Panc1 (cell line): ENCODE measurements around the gene TBP. TPM values are rescaled to one million over a fixed set of nuclear protein-coding genes. Genes with fewer than 3 reads are reported as not detected.

Experiments used
- ATAC-seq: fragments of 200-7000 bp; cut with Tn5 transposase; 2 replicates; pipeline ENCODE4 v1.9.1; 2020; ENCODE audit warnings: mild to moderate bottlenecking, moderate library complexity
- BruUV-seq: library from RNA; stranded (reverse); fragments of 400-500 nt; replicated peaks from 2 replicates; lab custom pipeline; 2021; lab: Mats Ljungman, UMichigan
- CTCF ChIA-PET: fragments of 300-600 bp; sonication (Branson Sonifier 250); formaldehyde crosslinking; loops from one replicate; lab custom pipeline; 2022; ENCODE audit warnings: antibody characterized with exemption; lab: Charles Lee
- POLR2A ChIA-PET: fragments of 300-600 bp; sonication (Branson Sonifier 250); formaldehyde crosslinking; loops from one replicate; lab custom pipeline; 2022; ENCODE audit warnings: antibody characterized with exemption; lab: Charles Lee
- DNase-seq: peaks from one replicate; pipeline ENCODE4 v3.0.0-alpha.2; 2010; ENCODE audit warnings: low read depth, low spot score
- H3K27ac ChIP-seq: 2 replicates; pipeline ENCODE4 v1.5.1; 2011; ENCODE audit warnings: mild to moderate bottlenecking, low read length, inconsistent platforms
- H3K27me3 ChIP-seq: fragments of 200-500 bp; sonication (Bioruptor generic); 2 replicates; pipeline ENCODE4 v1.6.0; 2014; ENCODE audit warnings: low read length, inconsistent platforms; ENCODE audit not compliant: control insufficient read depth, insufficient read depth
- H3K36me3 ChIP-seq: fragments of 200-500 bp; sonication (Bioruptor generic); 2 replicates; pipeline ENCODE4 v1.5.1; 2014; ENCODE audit warnings: inconsistent platforms, mild to moderate bottlenecking, low read length, moderate library complexity; ENCODE audit not compliant: control insufficient read depth, insufficient read depth
- H3K4me1 ChIP-seq: 2 replicates; pipeline ENCODE4 v1.5.1; 2011; ENCODE audit warnings: inconsistent platforms, mild to moderate bottlenecking, low read length, moderate library complexity; ENCODE audit not compliant: control insufficient read depth, insufficient read depth
- H3K4me3 ChIP-seq, 2 experiments: 2 replicates each; pipeline ENCODE4 v1.5.1; 2011 to 2012; ENCODE audit warnings: low read depth in 2 of 2, low read length in 2 of 2, mild to moderate bottlenecking in 2 of 2, inconsistent platforms in 1 of 2, moderate library complexity in 1 of 2
- H3K9me3 ChIP-seq: fragments of 200-500 bp; sonication (Bioruptor generic); 2 replicates; pipeline ENCODE4 v1.5.1; 2014; ENCODE audit warnings: low read depth, mild to moderate bottlenecking, inconsistent platforms, low read length, moderate library complexity; ENCODE audit not compliant: control insufficient read depth, insufficient read depth
- POLR2AphosphoS5 ChIP-seq: IDR thresholded peaks from 2 replicates; pipeline ENCODE4 v1.6.1; 2012; ENCODE audit warnings: mild to moderate bottlenecking, low read depth, low read length, moderate library complexity
- SIN3A ChIP-seq: IDR thresholded peaks from 2 replicates; pipeline ENCODE4 v1.6.1; 2012; ENCODE audit warnings: low read depth, mild to moderate bottlenecking, low read length, moderate library complexity, borderline replicate concordance; ENCODE audit not compliant: insufficient read depth
- TCF7L2 ChIP-seq: IDR thresholded peaks from 2 replicates; pipeline ENCODE4 v1.6.1; 2011; ENCODE audit warnings: mild to moderate bottlenecking, low read depth, low read length, inconsistent platforms
- in situ Hi-C: cut with HindIII; loops from 2 replicates; pipeline ENCODE4 v1.10.0; 2016; ENCODE audit warnings: low sequenced_read_pairs, low pct_unique_long_range_greater_than_20kb
- intact Hi-C: fragments of 100-400 bp; cut with micrococcal nuclease; formaldehyde crosslinking; loops from one replicate; pipeline ENCODE4 v1.10.0; 2022; ENCODE audit not compliant: unreplicated experiment
- total RNA-seq: library from RNA; stranded (reverse); gene quantifications from one replicate; pipeline ENCODE4 v1.2.1, GENCODE V29; 2021; ENCODE audit not compliant: unreplicated experiment
- TF ChIP-seq, protein P1 (sequence below): fragments of 450-650 bp; IDR thresholded peaks from 2 replicates; pipeline ENCODE4 v1.5.1; 2017; ENCODE audit warnings: mild to moderate bottlenecking
- TF ChIP-seq, protein P2 (sequence below), 2 experiments: IDR thresholded peaks; 2 replicates each; pipeline ENCODE4 v1.6.1; 2011 to 2012; ENCODE audit warnings: low read depth in 2 of 2, control low read depth in 1 of 2, low read length in 1 of 2, mild to moderate bottlenecking in 1 of 2, moderate library complexity in 1 of 2; ENCODE audit not compliant: insufficient read depth in 1 of 2

TBP gene
- total RNA-seq, 1 experiment from 2014 or later, result 26.4 TPM

DNA sequence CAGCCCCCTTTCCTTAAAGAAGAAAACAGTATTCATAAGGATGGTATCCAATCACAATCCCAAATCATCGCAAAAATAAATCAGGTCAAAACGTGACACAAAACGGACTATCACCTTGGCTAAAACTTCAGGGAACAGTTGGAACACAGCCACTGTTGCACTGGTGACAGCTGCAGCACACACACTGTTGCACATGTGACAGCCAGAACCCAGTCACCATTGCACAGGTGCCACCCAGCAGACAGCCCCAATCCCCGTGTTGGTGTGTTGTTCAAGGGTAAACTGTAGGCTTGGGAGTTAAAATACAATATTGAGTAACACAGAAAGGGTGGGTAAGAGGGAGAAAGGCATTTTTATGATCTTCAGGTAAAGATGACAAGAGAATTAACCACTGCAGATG, 16.8 kb upstream of the TBP start:
- POLR2A ChIA-PET, result no interaction called here
- TF ChIP-seq, protein P1, sequence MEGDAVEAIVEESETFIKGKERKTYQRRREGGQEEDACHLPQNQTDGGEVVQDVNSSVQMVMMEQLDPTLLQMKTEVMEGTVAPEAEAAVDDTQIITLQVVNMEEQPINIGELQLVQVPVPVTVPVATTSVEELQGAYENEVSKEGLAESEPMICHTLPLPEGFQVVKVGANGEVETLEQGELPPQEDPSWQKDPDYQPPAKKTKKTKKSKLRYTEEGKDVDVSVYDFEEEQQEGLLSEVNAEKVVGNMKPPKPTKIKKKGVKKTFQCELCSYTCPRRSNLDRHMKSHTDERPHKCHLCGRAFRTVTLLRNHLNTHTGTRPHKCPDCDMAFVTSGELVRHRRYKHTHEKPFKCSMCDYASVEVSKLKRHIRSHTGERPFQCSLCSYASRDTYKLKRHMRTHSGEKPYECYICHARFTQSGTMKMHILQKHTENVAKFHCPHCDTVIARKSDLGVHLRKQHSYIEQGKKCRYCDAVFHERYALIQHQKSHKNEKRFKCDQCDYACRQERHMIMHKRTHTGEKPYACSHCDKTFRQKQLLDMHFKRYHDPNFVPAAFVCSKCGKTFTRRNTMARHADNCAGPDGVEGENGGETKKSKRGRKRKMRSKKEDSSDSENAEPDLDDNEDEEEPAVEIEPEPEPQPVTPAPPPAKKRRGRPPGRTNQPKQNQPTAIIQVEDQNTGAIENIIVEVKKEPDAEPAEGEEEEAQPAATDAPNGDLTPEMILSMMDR, result no peak
- TF ChIP-seq SIN3A (no peak), POLR2AphosphoS5 (no peak), TCF7L2 (no peak)
- TF ChIP-seq, protein P2, sequence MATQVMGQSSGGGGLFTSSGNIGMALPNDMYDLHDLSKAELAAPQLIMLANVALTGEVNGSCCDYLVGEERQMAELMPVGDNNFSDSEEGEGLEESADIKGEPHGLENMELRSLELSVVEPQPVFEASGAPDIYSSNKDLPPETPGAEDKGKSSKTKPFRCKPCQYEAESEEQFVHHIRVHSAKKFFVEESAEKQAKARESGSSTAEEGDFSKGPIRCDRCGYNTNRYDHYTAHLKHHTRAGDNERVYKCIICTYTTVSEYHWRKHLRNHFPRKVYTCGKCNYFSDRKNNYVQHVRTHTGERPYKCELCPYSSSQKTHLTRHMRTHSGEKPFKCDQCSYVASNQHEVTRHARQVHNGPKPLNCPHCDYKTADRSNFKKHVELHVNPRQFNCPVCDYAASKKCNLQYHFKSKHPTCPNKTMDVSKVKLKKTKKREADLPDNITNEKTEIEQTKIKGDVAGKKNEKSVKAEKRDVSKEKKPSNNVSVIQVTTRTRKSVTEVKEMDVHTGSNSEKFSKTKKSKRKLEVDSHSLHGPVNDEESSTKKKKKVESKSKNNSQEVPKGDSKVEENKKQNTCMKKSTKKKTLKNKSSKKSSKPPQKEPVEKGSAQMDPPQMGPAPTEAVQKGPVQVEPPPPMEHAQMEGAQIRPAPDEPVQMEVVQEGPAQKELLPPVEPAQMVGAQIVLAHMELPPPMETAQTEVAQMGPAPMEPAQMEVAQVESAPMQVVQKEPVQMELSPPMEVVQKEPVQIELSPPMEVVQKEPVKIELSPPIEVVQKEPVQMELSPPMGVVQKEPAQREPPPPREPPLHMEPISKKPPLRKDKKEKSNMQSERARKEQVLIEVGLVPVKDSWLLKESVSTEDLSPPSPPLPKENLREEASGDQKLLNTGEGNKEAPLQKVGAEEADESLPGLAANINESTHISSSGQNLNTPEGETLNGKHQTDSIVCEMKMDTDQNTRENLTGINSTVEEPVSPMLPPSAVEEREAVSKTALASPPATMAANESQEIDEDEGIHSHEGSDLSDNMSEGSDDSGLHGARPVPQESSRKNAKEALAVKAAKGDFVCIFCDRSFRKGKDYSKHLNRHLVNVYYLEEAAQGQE (IDR thresholded peaks at IDR 0.05; ENCODE audit: insufficient read depth in 1 of 2, low read depth in 2 of 2, low read length in 1 of 2), result no peak
- ATAC-seq (no peak), DNase-seq (no peak)
- no peak overlapping the region for H3K27ac ChIP-seq
- no TSS peak for BruUV-seq
- peaks cover 73% of the 10 kb centered on the region for H3K36me3 ChIP-seq
- CTCF ChIA-PET, result no interaction called here
- in situ Hi-C loops, result no loop called here
- intact Hi-C loops, result no loop called here
- H3K9me3 ChIP-seq, result no peaks in the 10 kb centered on the region
- no peak overlapping the region for H3K4me3 ChIP-seq
- H3K27me3 ChIP-seq, result no peaks in the 10 kb centered on the region
- H3K4me1 ChIP-seq, result no peaks in the 10 kb centered on the region

DNA sequence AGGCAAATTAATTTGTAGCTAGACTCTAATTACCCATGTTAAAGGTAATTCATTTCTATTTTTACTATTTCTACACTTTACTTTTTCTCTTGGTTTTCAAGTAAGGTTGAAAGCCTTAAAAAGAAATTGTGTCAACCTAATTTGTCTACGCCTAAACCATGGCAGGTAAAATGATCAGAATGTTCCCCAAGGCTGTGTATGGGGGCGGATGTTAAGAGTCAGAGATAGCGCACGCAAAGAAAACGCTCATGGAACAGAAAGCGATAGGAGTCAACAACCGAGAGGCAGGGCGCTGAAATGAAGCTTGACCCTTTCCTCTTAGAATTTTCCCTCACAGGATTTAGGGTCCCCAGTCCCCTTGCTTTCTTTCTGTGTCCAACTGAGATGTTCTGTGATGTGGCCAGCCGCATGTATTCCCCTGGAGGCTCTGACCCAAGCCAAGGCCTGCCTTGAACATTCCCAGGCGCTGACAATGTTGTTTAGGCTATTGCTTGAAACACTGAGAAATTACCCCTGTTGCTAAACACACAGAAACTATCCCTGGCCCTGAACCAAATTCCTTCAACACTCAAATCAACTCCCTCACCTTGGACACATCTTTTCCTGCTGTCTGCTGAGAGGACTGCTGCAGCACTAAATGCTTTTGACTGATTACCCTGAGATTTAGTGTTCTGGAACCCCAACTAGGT, 12.0 kb upstream of the TBP start:
- TF ChIP-seq POLR2AphosphoS5 (no peak), SIN3A (no peak), TCF7L2 (no peak)
- TF ChIP-seq, protein P1, result no peak
- TF ChIP-seq, protein P2 (IDR thresholded peaks at IDR 0.05; ENCODE audit: insufficient read depth in 1 of 2, low read depth in 2 of 2, low read length in 1 of 2), result no peak
- Histone ChIP-seq H3K27me3 (no peaks in the 10 kb centered on the region), H3K4me1 (no peaks in the 10 kb centered on the region), H3K4me3 (no peak overlapping the region), H3K27ac (no peak overlapping the region), H3K36me3 (peaks cover 81% of the 10 kb centered on the region), H3K9me3 (no peaks in the 10 kb centered on the region)
- in situ Hi-C loops (no loop called here), intact Hi-C loops (no loop called here)
- ChIA-PET POLR2A (no interaction called here), CTCF (no interaction called here)
- DNase-seq, result no peak
- BruUV-seq, result no TSS peak
- ATAC-seq, result no peak
